HT-29 (cell line): ENCODE measurements around the gene ATL2. TPM values are rescaled to one million over a fixed set of nuclear protein-coding genes. Genes with fewer than 3 reads are reported as not detected.
"Not testable (repeated sequence)": the region's sequence is repeated elsewhere in the genome, so short reads cannot be mapped to it uniquely, and the experiment has no call there.

Experiments used
- DNase-seq: peaks from one replicate; pipeline ENCODE4 v3.0.0-alpha.2; 2015; ENCODE audit warnings: low spot score
- total RNA-seq: library from RNA; depleted of rRNA; stranded (reverse); fragments of >200 nt; shearing (Covaris generic); gene quantifications from 2 replicates; pipeline ENCODE4 v1.2.3, GENCODE V29; 2014

Gene ATL2
- total RNA-seq, 1 experiment from 2014 or later, result 64.8 TPM

- DNase-seq, result no peak
These were observed 46.3 kb downstream of the ATL2 start for GRCh38 chr2:38330754-38331153.

- DNase-seq, result no peak
These were observed 49.5 kb downstream of the ATL2 start for GRCh38 chr2:38327580-38327979.

GRCh38 chr2:38323623-38324022 lies 53.5 kb downstream of the ATL2 start:
- no peak for DNase-seq

GRCh38 chr2:38322224-38322914 lies 54.7 kb downstream of the ATL2 start:
- no peak for DNase-seq

GRCh38 chr2:38319240-38319639 lies 57.8 kb downstream of the ATL2 start:
- DNase-seq, result not testable (repeated sequence)

GRCh38 chr2:38317725-38318124 lies 59.3 kb downstream of the ATL2 start:
- no peak for DNase-seq

- peak; percentile 82 for DNase-seq
These were observed 61.3 kb downstream of the ATL2 start for GRCh38 chr2:38315707-38316333.

- DNase-seq, result no peak
These were observed 68.3 kb downstream of the ATL2 start for GRCh38 chr2:38308821-38309220.

GRCh38 chr2:38301969-38302702 lies 74.9 kb downstream of the ATL2 start:
- no peak for DNase-seq

GRCh38 chr2:38301340-38301968 lies 75.6 kb downstream of the ATL2 start:
- DNase-seq, result no peak

GRCh38 chr2:38298539-38298938 lies 78.5 kb downstream of the ATL2 start:
- no peak for DNase-seq

GRCh38 chr2:38296197-38296780 lies 80.8 kb downstream of the ATL2 start:
- no peak for DNase-seq

GRCh38 chr2:38294597-38294996 lies 82.5 kb downstream of the ATL2 start:
- no peak for DNase-seq

GRCh38 chr2:38293152-38293865 lies 83.8 kb downstream of the ATL2 start:
- DNase-seq, result no peak

- peak; percentile 85 for DNase-seq
These were observed 86.7 kb downstream of the ATL2 start for GRCh38 chr2:38290332-38290731.

GRCh38 chr2:38284971-38285370 lies 92.1 kb downstream of the ATL2 start:
- DNase-seq, result peak; percentile 77

- DNase-seq, result no peak
These were observed 95.9 kb downstream of the ATL2 start for GRCh38 chr2:38281095-38281742.

GRCh38 chr2:38279201-38279600 lies 97.9 kb downstream of the ATL2 start:
- no peak for DNase-seq

- DNase-seq, result not testable (repeated sequence)
These were observed 99.0 kb downstream of the ATL2 start for GRCh38 chr2:38278117-38278438.

GRCh38 chr2:38277245-38278116 lies 99.6 kb downstream of the ATL2 start:
- peak; percentile 74 for DNase-seq
